GM21737 (cell line): ENCODE measurements around the gene CREB3L1.

Experiments used
- ATAC-seq: cut with Tn5 transposase; IDR thresholded peaks from one replicate; pipeline ENCODE4 v1.9.1; 2021; ENCODE audit warnings: mild to moderate bottlenecking, moderate library complexity; ENCODE audit not compliant: unreplicated experiment

CREB3L1 gene

DNA sequence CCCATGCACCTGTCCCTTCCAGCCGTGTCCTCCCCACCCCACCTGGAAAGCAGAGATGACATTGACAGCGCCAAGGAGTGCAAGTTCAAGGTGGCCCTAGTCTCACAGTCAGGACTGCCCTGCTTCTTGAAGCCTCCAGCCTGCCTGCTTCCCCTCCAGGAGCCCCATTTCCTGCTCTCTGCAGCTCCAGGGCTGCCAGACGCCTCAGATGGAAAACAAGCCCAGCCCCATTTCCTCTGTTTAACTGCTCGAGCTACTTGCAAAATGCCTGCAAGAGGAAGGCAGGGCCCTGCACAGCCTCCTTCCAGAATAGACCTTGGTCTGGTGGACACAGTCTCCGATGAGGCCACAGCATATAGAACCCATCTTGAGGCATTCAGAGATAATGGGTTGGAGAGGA lies 64.8 kb downstream of the CREB3L1 start:
- no peak for ATAC-seq

GRCh38 chr11:46343520-46343919 lies 66.1 kb downstream of the CREB3L1 start:
- ATAC-seq, result no peak

GRCh38 chr11:46345131-46345597 lies 67.7 kb downstream of the CREB3L1 start:
- ATAC-seq, result no peak

GRCh38 chr11:46345881-46346484 lies 68.5 kb downstream of the CREB3L1 start:
- no peak for ATAC-seq

DNA sequence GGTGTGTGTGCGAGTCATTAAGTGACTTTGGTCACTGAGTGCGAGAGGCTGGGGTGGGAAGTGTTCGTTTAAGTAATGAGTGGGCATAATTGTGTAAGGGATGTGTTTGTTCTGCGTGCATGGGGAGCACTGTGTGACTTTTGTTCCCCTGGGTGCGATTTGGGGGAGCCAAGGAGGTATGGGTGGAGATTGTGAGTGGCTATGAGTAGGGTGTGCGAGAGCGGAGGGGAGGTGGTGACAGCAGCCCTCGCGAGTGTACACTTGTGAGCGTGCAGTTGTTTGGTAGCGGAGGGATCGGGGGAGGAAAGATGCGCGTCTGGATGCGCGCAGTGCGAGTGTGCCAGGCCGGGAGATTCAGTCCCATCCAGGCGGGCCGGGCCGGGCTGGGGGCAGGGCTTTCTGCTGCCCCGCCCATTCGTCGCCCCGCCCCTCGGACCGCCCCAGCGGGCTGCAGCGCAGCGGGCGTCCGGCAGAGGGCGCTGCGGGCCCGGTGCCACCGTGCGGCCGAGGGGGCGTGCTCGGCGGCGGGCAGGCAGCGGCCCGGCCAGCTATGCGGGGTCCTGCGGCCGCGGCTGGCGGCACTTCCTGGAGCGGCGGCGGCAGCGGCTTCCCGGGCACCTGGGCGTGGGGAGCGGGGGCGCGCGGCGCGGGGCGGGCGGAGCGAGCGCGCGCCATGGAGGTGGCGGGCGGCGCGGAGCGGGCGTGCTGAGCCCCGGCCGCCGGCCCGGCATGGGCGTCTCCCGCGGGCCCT lies 69.6 kb downstream of the CREB3L1 start, which contains the start of gene DGKZ:
Gene DGKZ, plus strand, starts transcription at position 578 of the 751 bp plus-strand sequence. CDS start 197 bp downstream, outside the sequence.
- ATAC-seq, result peak; percentile 70

DNA sequence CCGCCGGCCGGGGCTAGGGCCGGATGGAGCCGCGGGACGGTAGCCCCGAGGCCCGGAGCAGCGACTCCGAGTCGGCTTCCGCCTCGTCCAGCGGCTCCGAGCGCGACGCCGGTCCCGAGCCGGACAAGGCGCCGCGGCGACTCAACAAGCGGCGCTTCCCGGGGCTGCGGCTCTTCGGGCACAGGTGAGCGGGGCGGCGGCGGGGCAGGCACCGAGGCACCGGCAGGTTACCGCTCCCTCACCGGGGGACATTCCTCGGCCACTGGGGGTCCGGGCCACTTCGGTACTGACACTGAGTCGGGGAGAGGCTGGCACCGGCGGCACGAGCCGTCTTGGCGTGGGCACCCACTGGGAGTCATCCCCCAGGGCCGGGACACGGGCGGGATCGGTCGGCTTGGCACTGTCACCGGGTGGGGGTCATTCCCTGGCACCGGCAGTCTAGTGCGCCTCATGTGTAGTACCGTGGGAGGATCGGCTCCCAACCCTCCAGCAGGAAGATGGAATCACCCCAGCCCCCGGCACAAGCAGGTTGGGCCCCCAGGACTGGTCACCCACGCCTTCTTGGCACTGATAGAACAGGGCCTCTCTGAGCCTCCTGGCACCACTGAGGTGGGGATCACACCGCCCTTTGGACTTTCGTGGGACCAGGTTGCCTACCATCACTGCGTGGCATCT lies 70.3 kb downstream of the CREB3L1 start:
- no peak for ATAC-seq

DNA sequence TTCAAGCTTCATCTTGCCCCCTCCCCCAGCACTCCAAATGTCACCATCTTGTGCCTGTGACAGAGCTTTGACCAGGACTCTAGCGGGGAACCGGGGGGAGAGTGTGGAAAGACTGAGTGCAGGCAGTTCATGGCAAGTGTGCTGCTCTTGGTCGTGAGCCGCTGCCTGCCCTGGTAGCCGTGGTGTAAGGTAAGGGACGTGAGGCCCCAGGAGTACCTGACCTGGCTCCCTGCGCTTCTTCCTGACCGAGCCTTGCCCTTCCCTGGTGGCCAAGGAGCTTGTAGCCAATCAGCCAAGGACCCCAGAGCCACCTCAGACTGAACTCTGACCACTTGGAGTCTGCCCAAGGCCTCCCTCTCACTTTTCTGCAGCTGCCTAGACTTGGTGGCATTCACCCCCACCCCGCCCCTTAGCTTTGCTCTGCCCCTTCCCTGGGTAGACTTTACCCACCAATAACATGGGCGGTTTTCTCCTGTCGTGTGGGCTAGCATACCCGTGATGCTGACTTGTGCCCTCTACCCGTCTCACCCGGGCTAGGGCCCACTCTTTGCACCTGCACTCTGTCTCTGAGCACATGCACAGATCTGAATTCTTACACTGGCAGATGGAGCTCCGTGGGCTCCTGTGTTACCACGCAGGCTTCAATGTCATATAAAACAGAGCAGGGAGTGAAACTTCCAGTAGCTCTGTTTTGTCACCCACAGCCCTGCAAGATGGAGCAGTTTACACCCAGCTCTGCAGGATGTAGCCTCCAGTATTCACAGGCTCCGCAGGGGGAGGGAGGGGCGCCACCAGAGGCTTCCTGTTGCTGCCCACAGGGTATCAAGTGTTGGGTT lies 71.3 kb downstream of the CREB3L1 start:
- no peak for ATAC-seq

DNA sequence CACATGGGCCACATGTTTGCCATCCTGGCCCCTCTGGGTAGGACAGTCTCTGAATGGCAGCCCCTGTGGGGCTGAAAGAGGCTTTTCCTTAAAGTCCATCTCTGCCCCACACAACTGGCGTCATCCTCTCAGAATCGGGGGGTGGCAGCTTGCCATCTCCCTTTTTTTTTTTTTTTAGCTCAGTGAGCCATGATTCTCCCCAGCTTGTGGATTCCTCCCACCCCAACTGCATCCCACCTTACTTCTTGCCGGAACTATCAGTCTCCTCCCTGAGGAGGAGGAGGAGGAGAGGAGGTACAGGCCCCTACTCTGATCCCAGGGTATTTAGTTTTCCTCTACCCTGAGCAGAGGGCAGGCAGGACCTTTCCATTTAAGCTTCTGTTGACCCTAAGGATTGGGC lies 73.2 kb downstream of the CREB3L1 start:
- no peak for ATAC-seq

DNA sequence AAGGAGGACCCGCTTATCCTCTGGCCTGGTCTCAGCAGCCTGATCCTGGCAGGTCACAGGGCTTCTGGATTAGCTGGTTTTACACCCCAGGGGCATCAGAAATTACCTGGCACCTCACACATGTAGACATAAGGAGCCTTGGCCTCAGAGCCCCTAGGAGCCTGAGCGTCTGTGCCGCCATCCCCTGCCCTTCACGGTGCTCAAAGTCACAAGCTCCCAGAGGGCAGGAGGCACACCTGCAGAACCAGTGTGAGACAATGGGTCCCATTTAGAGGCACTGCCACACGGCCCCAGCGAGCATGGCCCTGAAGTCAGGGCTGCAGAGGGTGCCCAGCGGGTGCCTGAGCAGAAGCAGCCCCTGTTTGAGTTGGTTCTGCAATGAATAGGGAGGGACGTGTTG lies 73.7 kb downstream of the CREB3L1 start:
- ATAC-seq, result no peak

DNA sequence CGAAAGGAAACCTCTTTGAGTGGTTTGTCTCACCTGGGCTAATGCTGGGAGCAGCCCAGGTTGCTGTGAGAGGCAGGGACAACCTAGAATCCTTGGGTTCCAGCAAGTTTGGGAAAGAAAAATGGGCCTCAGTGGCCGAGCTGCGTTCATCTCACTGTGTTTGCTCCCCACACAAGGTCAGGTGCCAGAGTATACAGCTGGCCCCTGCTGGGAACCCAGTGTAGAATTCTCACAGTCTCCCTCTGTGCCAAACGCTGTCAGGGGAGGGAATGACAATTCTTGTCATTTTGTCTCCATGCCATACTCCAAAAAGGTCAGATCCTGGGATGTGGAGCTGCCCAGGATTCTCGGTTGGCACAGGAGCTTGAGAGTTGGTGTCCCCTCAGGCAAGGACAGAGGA lies 74.1 kb downstream of the CREB3L1 start:
- no peak for ATAC-seq

GRCh38 chr11:46352063-46352841 lies 74.8 kb downstream of the CREB3L1 start:
- ATAC-seq, result no peak

- no peak for ATAC-seq
Measured at GRCh38 chr11:46353698-46354097, 76.2 kb downstream of the CREB3L1 start.

DNA sequence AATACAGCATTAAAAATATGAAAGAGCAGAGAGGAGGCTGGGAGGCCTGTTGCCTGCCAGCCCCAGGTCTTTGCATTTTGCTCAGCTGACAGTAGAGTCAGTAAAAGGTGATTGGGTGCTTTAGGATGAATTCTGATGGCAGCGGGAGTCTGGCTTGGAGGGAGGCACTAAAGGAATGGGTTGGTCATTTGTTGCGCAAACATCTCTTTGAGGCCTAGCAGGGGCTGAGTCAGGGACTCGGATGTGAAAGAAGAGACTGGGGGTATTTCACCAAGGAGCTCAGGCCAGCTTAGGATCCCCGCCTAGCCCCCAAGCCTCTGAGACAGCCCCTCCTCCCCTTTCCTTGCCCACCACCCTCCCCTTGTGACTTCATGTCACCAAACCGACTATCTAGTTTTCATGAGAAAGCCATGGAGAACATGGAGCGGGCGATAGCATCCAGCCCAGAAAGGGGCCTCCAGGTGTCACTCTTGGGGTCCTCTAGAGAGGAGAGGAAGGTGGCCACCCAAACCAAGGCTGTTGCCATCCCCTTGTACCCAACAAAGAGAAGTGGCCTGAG lies 79.5 kb downstream of the CREB3L1 start:
- no peak for ATAC-seq

GRCh38 chr11:46357483-46357936 lies 80.0 kb downstream of the CREB3L1 start:
- no peak for ATAC-seq

- no peak for ATAC-seq
Measured at GRCh38 chr11:46359953-46360352, 82.5 kb downstream of the CREB3L1 start.

DNA sequence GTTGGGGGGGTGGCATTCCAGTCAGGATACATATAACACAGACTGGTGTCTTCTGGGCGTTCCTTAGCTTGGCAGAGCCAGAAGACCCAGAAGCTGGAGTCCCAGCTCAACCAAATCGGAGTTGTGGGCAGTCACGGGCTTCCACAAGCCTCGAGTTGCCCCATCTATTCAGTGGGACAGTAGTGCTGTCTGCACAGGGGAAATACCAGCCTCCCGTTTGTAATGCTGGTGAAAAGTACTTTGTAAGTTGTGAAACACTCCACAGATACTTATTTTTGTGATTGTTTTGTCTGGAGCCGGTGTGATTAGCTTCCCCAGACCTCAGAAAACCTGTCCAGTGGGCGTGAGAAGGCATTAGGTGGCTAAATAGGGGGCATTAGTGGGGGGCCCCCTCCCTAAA lies 83.4 kb downstream of the CREB3L1 start:
- ATAC-seq, result no peak

DNA sequence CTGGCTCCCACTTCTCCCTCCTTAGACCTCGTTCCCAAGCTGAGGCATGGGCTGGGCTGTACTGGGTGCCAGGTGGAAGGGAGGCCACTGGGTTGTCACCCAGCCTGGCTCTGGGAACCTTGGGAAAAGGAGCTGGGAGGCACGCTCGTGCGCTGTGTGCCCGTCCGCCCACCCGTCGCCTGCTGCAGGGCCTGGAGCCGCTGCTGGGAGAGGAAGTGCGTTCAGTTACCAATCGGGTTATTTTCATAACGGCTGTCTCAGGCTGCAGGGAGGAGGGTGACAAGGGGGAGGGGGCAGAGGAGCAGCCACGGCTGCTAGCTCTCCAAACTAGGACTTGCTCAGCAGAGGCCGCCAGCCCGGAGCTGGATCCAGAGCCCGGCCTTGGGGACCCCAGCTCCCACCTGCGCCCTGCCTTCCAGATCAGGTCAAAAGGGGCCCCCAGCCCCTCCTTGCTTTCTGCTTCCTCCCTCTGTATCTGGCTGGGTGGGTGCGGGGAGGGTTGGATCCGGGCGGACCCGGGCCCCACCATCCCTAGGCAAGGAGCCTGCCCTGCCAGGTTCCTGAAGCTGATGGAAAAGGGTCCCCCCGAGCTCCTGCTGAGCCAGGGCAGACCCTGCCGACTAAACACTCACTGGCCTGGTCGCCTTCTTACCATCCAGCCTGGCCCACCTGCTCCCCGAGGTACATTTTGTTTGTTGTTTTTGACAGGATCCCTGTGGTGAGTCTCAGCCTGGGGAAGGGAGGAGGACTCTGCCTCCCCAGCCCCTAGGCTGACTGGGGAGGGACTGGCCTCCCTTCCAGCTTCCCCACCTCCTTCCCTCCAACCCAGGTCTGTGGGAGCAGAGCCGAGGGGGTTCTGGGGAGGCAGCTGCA lies 84.1 kb downstream of the CREB3L1 start:
- peak; percentile 85 for ATAC-seq

- ATAC-seq, result no peak
Measured at GRCh38 chr11:46362156-46363030, 84.9 kb downstream of the CREB3L1 start.
